ENCODE results near the gene TRMT1L. TPM values are rescaled to one million over a fixed set of nuclear protein-coding genes. Genes with fewer than 3 reads are reported as not detected.

TRMT1L gene
- total and polyA plus RNA-seq, 10 of the 15 experiments (the other 5 are each of a cell fraction or from before 2014, with no cell fraction given), result 3.5 to 35.2 (median 16.9) TPM

DNA sequence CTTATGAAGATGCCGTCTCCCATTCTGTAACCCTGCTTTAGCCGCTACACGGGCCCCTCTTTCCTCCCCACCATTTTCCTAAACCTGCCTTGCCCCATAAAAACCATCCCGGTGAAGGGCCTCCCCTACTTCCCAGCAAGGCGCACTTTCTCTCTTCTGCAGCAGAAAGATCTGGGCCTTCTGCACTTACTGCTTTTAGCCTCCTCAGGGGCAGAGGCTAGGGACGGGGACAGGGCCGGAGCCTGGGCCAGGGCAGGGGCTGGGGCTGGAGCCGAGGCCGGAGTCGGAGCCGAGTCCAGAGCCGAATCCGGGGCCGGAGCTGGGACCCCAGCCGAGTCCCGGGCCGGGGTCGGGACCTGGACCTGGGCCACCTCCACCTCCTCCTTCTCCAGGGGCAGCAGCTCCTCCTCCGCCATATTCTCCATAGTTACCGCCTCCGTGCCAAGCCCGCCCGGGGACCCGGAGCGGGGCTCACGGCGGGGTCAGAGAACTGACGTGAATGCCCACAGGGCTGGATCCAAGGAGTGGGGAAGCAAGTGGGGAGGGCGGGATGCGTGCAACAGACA lies 382 bp downstream of the TRMT1L start (continued):
- TF ChIP-seq, protein P1, sequence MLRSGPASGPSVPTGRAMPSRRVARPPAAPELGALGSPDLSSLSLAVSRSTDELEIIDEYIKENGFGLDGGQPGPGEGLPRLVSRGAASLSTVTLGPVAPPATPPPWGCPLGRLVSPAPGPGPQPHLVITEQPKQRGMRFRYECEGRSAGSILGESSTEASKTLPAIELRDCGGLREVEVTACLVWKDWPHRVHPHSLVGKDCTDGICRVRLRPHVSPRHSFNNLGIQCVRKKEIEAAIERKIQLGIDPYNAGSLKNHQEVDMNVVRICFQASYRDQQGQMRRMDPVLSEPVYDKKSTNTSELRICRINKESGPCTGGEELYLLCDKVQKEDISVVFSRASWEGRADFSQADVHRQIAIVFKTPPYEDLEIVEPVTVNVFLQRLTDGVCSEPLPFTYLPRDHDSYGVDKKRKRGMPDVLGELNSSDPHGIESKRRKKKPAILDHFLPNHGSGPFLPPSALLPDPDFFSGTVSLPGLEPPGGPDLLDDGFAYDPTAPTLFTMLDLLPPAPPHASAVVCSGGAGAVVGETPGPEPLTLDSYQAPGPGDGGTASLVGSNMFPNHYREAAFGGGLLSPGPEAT (IDR thresholded peaks at IDR 0.05; ENCODE audit: low read depth), result no peak
- TF ChIP-seq ATF7 (IDR thresholded peaks at IDR 0.05; ENCODE audit: low read depth) (no peak), PAX5 (IDR thresholded peaks at IDR 0.05; ENCODE audit: borderline replicate concordance, low read depth, low read length) (no peak), CREB1 (IDR thresholded peaks at IDR 0.05; ENCODE audit: low read depth) (no peak)

DNA sequence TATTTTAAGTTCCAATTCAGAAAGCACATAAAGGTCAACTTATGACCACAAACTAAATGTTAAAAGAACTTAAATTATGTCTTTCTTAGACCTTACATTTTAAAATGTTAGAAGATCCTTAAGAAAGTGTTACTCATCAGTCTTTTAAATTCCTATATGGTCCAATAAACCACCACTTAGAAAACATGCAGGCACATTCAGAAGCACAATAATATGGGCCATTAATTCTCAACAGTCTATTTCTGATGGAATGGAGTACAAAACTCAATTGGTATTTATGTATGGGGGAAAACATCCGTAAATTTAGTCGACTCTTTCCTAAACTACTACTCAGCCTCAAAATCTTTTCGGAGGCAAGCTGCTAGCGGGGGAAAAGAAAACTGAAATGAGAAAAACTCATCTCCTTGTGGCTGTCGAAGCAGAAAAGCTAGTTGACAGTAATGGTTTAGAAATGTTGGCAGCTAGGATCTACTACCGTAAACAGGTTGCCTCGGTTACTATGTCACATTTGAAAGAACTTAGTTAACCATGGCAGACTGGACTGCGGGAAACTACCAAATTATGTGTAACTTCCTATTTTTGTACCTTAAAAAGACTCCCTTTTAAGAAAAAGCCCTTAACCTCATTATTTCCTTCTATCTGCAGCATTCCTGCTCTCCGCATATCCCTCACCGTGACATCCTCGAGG lies 1.0 kb downstream of the TRMT1L start:
- peak; percentile 17 for ATAC-seq
- 0 out of 2 replicates have a peak, but pooled peaks have one; percentile 14 for TF ChIP-seq PML (IDR thresholded peaks at IDR 0.05; ENCODE audit: low read length)
- TF ChIP-seq RB1 (IDR thresholded peaks at IDR 0.05; ENCODE audit: borderline replicate concordance), result no peak
- TF ChIP-seq, protein P2, sequence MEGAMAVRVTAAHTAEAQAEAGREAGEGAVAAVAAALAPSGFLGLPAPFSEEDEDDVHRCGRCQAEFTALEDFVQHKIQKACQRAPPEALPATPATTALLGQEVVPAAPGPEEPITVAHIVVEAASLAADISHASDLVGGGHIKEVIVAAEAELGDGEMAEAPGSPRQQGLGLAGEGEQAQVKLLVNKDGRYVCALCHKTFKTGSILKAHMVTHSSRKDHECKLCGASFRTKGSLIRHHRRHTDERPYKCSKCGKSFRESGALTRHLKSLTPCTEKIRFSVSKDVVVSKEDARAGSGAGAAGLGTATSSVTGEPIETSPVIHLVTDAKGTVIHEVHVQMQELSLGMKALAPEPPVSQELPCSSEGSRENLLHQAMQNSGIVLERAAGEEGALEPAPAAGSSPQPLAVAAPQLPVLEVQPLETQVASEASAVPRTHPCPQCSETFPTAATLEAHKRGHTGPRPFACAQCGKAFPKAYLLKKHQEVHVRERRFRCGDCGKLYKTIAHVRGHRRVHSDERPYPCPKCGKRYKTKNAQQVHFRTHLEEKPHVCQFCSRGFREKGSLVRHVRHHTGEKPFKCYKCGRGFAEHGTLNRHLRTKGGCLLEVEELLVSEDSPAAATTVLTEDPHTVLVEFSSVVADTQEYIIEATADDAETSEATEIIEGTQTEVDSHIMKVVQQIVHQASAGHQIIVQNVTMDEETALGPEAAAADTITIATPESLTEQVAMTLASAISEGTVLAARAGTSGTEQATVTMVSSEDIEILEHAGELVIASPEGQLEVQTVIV (IDR thresholded peaks at IDR 0.05; ENCODE audit: borderline replicate concordance, partially characterized antibody), result no peak
- TF ChIP-seq, protein P3, sequence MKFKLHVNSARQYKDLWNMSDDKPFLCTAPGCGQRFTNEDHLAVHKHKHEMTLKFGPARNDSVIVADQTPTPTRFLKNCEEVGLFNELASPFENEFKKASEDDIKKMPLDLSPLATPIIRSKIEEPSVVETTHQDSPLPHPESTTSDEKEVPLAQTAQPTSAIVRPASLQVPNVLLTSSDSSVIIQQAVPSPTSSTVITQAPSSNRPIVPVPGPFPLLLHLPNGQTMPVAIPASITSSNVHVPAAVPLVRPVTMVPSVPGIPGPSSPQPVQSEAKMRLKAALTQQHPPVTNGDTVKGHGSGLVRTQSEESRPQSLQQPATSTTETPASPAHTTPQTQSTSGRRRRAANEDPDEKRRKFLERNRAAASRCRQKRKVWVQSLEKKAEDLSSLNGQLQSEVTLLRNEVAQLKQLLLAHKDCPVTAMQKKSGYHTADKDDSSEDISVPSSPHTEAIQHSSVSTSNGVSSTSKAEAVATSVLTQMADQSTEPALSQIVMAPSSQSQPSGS (IDR thresholded peaks at IDR 0.05; ENCODE audit: low read length), result no peak
- no peak for TF ChIP-seq DPF2 (IDR thresholded peaks at IDR 0.05)
- no peak for TF ChIP-seq HCFC1 (IDR thresholded peaks at IDR 0.05; ENCODE audit: low read length)
- peak; percentile 28; the same call in 1 of the 2 replicates for TF ChIP-seq SMAD5 (IDR thresholded peaks at IDR 0.05; ENCODE audit: low read depth)
- no peak for TF ChIP-seq LARP7 (IDR thresholded peaks at IDR 0.05)
- TF ChIP-seq MYC (IDR thresholded peaks at IDR 0.05; ENCODE audit: insufficient read depth, insufficient read length, insufficient replicate concordance, low read length, severe bottlenecking), result no peak
- TF ChIP-seq RBBP5 (conservative IDR thresholded peaks at IDR 0.05), result no peak
- TF ChIP-seq CREM (IDR thresholded peaks at IDR 0.05; ENCODE audit: low read depth), result peak; percentile 18; the same call in 1 of the 2 replicates
- Histone ChIP-seq H3K4me1 (ENCODE audit: control insufficient read depth, insufficient read depth, low read length) (peaks cover 13% of the 10 kb centered on the region; the same call in 1 of the 2 replicates), H4K20me1 (ENCODE audit: control insufficient read depth, insufficient read depth) (no peaks in the 10 kb centered on the region), H3K27me3 (replicated peaks in 1 of 2; ENCODE audit: control insufficient read depth in 2 of 2, insufficient read depth in 2 of 2, low read length in 1 of 2) (no peaks in the 10 kb centered on the region), H3K79me2 (ENCODE audit: control insufficient read depth, insufficient read depth, low read length) (peaks cover 24% of the 10 kb centered on the region), H3K9me3 (replicated peaks; ENCODE audit: control insufficient read depth, insufficient read depth, low read length) (no peaks in the 10 kb centered on the region), H2AFZ (ENCODE audit: control insufficient read depth, low read depth, low read length) (peak overlapping the region; percentile 78), H3K27ac (ENCODE audit: control insufficient read depth, insufficient read depth) (peak overlapping the region; percentile 94), H3K9ac (ENCODE audit: control insufficient read depth, insufficient read depth, low read length) (peak overlapping the region; percentile 87), H3K36me3 (ENCODE audit: control insufficient read depth in 2 of 2, insufficient read depth in 2 of 2, low read length in 1 of 2) (no peaks in the 10 kb centered on the region), H3K4me2 (ENCODE audit: control insufficient read depth, insufficient read depth) (peak overlapping the region; percentile 92), H3K4me3 (peak overlapping the region; percentile 94)
- POLR2A ChIA-PET, result interaction anchor here (0.9 to 1.4 kb wide), 4 partner anchors 12 to 1219 kb away, joined by 3 to 6 read pairs (median 4); partner anchors contain the start of genes ODR4 and TPR
- RAD21 ChIA-PET (ENCODE audit: unreplicated experiment), result interaction anchor here (1.3 to 5.6 kb wide), 2 partner anchors 13 to 169 kb away, joined by 3 to 65 read pairs; no protein-coding TSS in a partner anchor
- WGBS (ENCODE audit: insufficient coverage, insufficient replicate concordance, low lambda C conversion rate, missing lambda C conversion rate), result 2% methylated on average over 11 of the region's 11 CpGs
- CTCF ChIA-PET, result interaction anchor here (0.9 to 9.5 kb wide), 5 partner anchors 10 to 350 kb away, joined by 3 to 121 read pairs (median 4); no protein-coding TSS in a partner anchor
- intact Hi-C loops (cut with micrococcal nuclease; ENCODE audit: unreplicated experiment), result loop anchor here (5.0 kb wide), 3 partner anchors 108 to 398 kb away; partner anchors contain the start of genes IVNS1ABP and RNF2
- in situ Hi-C loops (cut with MboI), result no loop called here
- SMC1A ChIA-PET (ENCODE audit: uncharacterized antibody, unreplicated experiment), result interaction anchor here (1.2 to 2.0 kb wide), 3 partner anchors 10 to 110 kb away, joined by 4 to 19 read pairs (median 4); partner anchors contain the start of gene RNF2
- FAIRE-seq, result no peak
- peak; percentile 20 for DNase-seq (ENCODE audit: low read depth, low spot score)
- no TSS peak for BruUV-seq (replicated peaks)
